ENCODE data around the gene PTPN4. TPM values are rescaled to one million over a fixed set of nuclear protein-coding genes. Genes with fewer than 3 reads are reported as not detected.

The PTPN4 gene
- total and polyA plus RNA-seq, 7 donors = 2.1 to 35.4 (median 17.3) TPM

- H3K27ac ChIP-seq = peak overlapping the region; percentile 47
- no peak for TF ChIP-seq CTCF (IDR thresholded peaks at IDR 0.05)
These were observed 48.9 kb downstream of the PTPN4 start for GRCh38 chr2:119808516-119809147.

GRCh38 chr2:119809339-119810048, 49.8 kb downstream of the PTPN4 start:
- Histone ChIP-seq H3K9me3 (no peaks in the 10 kb centered on the region), H3K36me3 (ENCODE audit: insufficient read depth in 1 of 2, low read depth in 1 of 2) (no peaks in the 10 kb centered on the region), H3K27ac (peak overlapping the region; percentile 47), H3K4me1 (peaks cover 17% of the 10 kb centered on the region), H3K27me3 (ENCODE audit: insufficient read depth in 3 of 3, low read length in 2 of 3) (no peaks in the 10 kb centered on the region), H3K4me3 (no peak overlapping the region)
- TF ChIP-seq CTCF (IDR thresholded peaks at IDR 0.05) = no peak
- ATAC-seq (peak; percentile 79 to 97 (median 92)), DNase-seq (peak in 1 of 2 donors; percentile 24)
- 16 to 24% (median 17%) methylated on average over 6 of the region's 6 CpGs for WGBS, 3 donors
- intact Hi-C loops (cut with DNase I) = no loop called here

More at GRCh38 chr2:119808516-119809147, 48.9 kb downstream of the PTPN4 start:
- 60 to 70% (median 68%) methylated on average over 3 of the region's 3 CpGs for WGBS, 3 donors
- H3K4me3 ChIP-seq = no peak overlapping the region
- DNase-seq = no peak
- H3K27me3 ChIP-seq (ENCODE audit: insufficient read depth in 3 of 3, low read length in 2 of 3) = no peaks in the 10 kb centered on the region
- H3K4me1 ChIP-seq = peaks cover 17% of the 10 kb centered on the region
- intact Hi-C loops (cut with DNase I) = no loop called here
- ATAC-seq = peak in 1 of 4 donors; percentile 38
- no peaks in the 10 kb centered on the region for H3K36me3 ChIP-seq (ENCODE audit: insufficient read depth in 1 of 2, low read depth in 1 of 2)
- no peaks in the 10 kb centered on the region for H3K9me3 ChIP-seq

GRCh38 chr2:119810049-119810630, 50.4 kb downstream of the PTPN4 start:
- WGBS, 3 donors = 67 to 89% (median 72%) methylated on average over 2 of the region's 2 CpGs

GRCh38 chr2:119814216-119814615, 54.5 kb downstream of the PTPN4 start:
- Histone ChIP-seq H3K27me3 (ENCODE audit: insufficient read depth in 3 of 3, low read length in 2 of 3) (no peaks in the 10 kb centered on the region), H3K4me1 (peaks cover 13% of the 10 kb centered on the region), H3K9me3 (peaks cover 5% of the 10 kb centered on the region), H3K27ac (no peak overlapping the region), H3K4me3 (no peak overlapping the region), H3K36me3 (ENCODE audit: insufficient read depth in 1 of 2, low read depth in 1 of 2) (no peaks in the 10 kb centered on the region)
- ATAC-seq = no peak
- intact Hi-C loops (cut with DNase I) = no loop called here
- no peak for TF ChIP-seq CTCF (IDR thresholded peaks at IDR 0.05)
- DNase-seq = no peak

More at GRCh38 chr2:119810049-119810630, 50.4 kb downstream of the PTPN4 start:
- peaks cover 17% of the 10 kb centered on the region for H3K4me1 ChIP-seq
- intact Hi-C loops (cut with DNase I) = no loop called here
- no peak for TF ChIP-seq CTCF (IDR thresholded peaks at IDR 0.05)
- ATAC-seq (peak in 3 of 4 donors; percentile 28 to 53 (median 35)), DNase-seq (no peak)
- H3K27ac ChIP-seq = peak overlapping the region; percentile 47
- H3K9me3 ChIP-seq = no peaks in the 10 kb centered on the region
- no peak overlapping the region for H3K4me3 ChIP-seq
- no peaks in the 10 kb centered on the region for H3K27me3 ChIP-seq (ENCODE audit: insufficient read depth in 3 of 3, low read length in 2 of 3)
- H3K36me3 ChIP-seq (ENCODE audit: insufficient read depth in 1 of 2, low read depth in 1 of 2) = no peaks in the 10 kb centered on the region
